Rectal smooth muscle tissue (tissue), 1 donor: ENCODE results near the gene CNRIP1.

Source experiments
- H3K27ac ChIP-seq: one replicate; pipeline ENCODE4 v1.7.0; 2013; ENCODE audit warnings: low read depth, low read length, inconsistent platforms
- H3K27me3 ChIP-seq: one replicate; pipeline ENCODE4 v1.7.0; 2013; ENCODE audit warnings: low read length; ENCODE audit not compliant: control insufficient read depth, insufficient read depth
- H3K36me3 ChIP-seq: one replicate; pipeline ENCODE4 v1.7.0; 2013; ENCODE audit warnings: low read length; ENCODE audit not compliant: control insufficient read depth, insufficient read depth
- H3K4me1 ChIP-seq: one replicate; pipeline ENCODE4 v1.7.0; 2013; ENCODE audit warnings: low read length; ENCODE audit not compliant: control insufficient read depth, insufficient read depth
- H3K4me3 ChIP-seq: one replicate; pipeline ENCODE4 v1.7.0; 2013; ENCODE audit warnings: low read length
- H3K9ac ChIP-seq: one replicate; pipeline ENCODE4 v1.7.0; 2013; ENCODE audit warnings: low read length

Gene CNRIP1, protein sequence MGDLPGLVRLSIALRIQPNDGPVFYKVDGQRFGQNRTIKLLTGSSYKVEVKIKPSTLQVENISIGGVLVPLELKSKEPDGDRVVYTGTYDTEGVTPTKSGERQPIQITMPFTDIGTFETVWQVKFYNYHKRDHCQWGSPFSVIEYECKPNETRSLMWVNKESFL

DNA sequence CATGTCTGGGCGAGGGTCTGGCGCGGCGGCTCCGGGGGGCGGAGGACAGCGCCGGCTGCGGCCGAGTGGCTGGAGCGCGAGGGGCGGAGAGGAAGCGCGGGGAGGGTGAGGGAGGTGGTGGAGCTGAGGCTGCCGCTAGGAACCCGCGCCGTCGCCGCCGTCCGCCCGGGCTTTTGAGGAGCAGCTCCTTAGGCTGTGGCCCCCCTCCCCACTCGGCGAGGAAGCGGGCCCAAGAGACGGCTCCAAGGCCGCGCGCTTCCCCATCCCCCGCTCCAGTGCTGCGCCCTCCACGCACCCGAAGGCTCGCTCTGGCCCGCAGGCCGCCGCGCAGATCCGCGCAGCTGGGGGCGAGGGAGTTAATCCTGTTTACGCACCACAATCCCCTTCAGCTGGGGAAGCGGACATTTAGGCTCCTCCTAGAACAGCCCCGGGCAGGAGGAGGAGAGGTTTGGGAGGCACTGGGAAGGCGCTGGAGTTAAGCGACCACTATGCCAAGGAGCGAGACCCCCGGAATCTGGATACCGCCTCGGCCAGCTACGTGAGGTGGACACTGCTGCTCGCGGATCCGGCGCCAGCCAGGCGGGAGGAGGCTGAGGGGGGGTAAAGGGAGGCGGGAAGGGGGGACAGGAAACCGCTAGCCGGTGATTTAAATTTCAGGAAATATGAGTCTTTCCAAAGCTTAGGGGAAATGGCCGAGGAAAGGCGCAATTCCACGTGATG is at the start of gene CNRIP1:
TSS of gene CNRIP1 (minus strand) at position 552 of the 720 bp plus-strand sequence. CDS start at position 3, 549 bp downstream.
- H3K27me3 ChIP-seq = peaks cover 3% of the 10 kb centered on the region
- H3K9ac ChIP-seq = peak within 1 kb of the TSS; percentile 70
- no peaks in the 10 kb centered on the region for H3K36me3 ChIP-seq
- peak within 1 kb of the TSS; percentile 90 for H3K27ac ChIP-seq
- no peaks in the 10 kb centered on the region for H3K4me1 ChIP-seq
- H3K4me3 ChIP-seq = peak within 1 kb of the TSS; percentile 87

DNA sequence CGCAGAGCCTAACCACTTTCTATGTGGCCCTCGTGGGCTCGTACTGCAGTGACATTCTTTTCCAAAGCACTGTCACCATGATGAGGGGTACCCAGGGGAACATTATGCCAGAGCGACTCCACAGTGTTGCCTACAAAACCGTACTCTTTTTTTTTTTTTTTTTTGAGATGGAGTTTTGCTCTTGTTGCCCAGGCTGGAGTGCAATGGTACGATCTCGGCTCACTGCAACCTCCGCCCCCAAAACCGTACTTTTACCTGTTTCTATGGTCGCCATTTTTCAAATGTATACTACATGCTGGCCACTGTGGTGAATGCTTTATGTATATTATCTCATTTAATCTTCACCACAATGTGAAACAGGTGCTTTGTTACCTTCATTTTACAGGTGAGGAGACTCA is 49.6 kb upstream of the CNRIP1 start:
- Histone ChIP-seq H3K27ac (no peak overlapping the region), H3K4me3 (no peak overlapping the region), H3K9ac (no peak overlapping the region), H3K4me1 (peaks cover 12% of the 10 kb centered on the region), H3K36me3 (no peaks in the 10 kb centered on the region), H3K27me3 (no peaks in the 10 kb centered on the region)

DNA sequence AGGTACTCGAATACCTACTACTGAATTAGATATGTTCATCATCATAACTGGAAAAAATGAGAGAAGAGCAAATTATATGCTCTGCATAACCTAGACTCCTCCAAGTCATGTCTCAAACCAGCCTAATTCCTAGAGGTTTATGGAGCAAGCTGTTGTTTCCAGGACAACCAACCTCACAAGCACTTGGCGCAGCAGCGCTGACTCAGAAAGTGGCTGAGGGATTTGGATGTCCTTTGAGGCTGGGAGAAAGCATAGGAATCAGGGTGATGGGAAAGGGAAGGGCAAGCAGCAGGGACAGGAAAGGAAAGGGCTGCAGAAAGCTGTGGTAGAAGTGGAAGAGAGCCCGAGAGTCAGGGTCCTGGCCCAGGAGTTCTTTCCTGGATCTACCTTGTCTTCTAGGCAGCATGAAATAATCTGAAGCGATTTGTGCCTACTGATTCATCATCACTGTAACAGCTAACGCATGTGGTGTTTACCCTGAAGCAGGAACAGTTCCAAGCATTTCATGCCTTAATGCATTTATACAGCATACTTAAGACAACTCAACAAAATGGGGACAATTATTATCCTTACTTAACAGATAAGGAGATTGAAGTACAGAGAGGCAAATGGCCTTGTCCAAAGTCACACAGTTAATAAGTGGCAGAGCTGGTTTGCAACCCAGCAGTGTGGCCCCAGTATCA is 49.0 kb upstream of the CNRIP1 start:
- no peak overlapping the region for H3K27ac ChIP-seq
- no peaks in the 10 kb centered on the region for H3K36me3 ChIP-seq
- H3K4me3 ChIP-seq = peak overlapping the region; percentile 4
- no peak overlapping the region for H3K9ac ChIP-seq
- no peaks in the 10 kb centered on the region for H3K27me3 ChIP-seq
- peaks cover 12% of the 10 kb centered on the region for H3K4me1 ChIP-seq

DNA sequence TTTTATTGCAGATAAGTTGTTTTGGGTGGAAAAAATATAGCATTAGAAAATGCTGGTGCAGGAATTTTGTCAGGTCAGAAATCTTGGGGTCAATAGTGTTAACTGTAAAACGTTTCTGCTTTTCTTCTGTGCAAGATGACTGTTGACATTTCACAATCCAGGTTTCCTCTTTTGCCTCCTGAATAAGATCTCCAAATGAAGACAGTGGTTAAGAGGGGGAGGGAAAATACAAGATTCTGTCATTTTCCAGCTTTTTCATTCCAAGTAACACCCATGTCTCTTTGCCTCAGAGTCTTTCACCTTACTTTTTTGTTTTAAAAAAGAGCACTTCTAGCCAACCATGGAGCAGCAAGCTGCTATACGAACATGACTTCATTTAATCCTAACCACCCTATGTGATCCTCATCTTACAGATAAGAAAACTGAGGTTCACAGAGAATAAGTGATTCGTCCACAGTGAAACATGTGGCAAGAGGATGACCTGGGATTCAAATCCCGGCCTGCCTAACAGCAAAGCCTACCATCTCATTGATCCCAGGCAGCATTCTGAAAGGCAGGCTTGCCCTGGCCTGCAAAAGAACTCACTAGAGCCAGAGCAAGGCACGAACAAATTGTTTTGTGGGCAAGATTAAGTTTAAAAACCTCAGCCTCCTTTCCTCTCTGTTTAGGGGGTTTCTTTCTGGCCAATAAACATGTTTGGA is 48.4 kb upstream of the CNRIP1 start:
- Histone ChIP-seq H3K9ac (no peak overlapping the region), H3K27me3 (no peaks in the 10 kb centered on the region), H3K36me3 (no peaks in the 10 kb centered on the region), H3K27ac (peak overlapping the region; percentile 40), H3K4me1 (peaks cover 12% of the 10 kb centered on the region), H3K4me3 (no peak overlapping the region)

DNA sequence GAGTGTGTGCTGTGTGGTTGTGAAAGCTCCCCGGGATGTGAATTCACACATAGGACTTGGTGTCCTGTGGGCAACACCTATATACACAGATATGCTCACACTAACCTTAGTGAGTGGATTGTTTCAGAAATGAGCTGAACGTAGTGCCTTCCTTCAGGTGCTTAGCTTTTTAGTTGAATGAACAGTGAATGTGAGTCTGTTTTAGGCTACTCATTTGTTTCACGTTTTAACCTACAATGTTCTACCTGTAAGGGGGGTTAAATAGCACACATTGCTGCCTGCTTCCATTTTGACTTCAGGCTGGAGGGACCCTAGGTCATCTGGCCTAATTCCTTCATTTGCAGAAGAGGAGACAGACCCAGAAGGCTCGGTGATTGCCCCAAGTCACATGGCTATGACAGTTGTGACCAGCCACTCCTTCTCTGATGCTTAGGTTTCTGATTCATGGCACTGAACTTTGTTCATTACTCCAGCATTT is 46.4 kb upstream of the CNRIP1 start:
- Histone ChIP-seq H3K4me3 (peak overlapping the region; percentile 36), H3K27ac (no peak overlapping the region), H3K36me3 (no peaks in the 10 kb centered on the region), H3K27me3 (no peaks in the 10 kb centered on the region), H3K4me1 (peaks cover 12% of the 10 kb centered on the region), H3K9ac (no peak overlapping the region)

DNA sequence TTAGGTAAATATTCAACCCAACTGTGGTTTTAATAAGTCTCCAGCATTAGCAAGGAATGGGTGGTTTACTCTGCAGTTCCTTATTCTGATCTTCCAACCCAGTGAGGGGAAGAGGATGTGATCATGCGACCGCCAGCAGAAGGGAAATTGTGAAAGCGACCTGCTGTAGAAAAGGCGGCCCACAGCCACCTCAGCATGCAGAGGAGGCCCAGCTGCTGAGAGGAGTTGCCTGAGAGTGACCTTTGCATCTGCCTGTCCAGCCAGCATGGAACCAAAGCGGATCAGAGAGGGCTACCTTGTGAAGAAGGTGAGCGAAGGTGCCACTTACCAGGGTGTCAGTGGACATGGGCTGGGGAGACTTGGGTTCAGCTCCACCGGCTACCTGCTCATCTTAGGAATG is 45.3 kb upstream of the CNRIP1 start, which contains the start of gene PLEK:
TSS of gene PLEK (plus strand) at position 196 of the 400 bp plus-strand sequence. CDS start at position 266, 70 bp downstream.
- Histone ChIP-seq H3K27ac (no peak within 1 kb of the TSS), H3K4me3 (peak within 1 kb of the TSS; percentile 50), H3K27me3 (no peaks in the 10 kb centered on the region), H3K4me1 (peaks cover 12% of the 10 kb centered on the region), H3K9ac (no peak within 1 kb of the TSS), H3K36me3 (no peaks in the 10 kb centered on the region)

DNA sequence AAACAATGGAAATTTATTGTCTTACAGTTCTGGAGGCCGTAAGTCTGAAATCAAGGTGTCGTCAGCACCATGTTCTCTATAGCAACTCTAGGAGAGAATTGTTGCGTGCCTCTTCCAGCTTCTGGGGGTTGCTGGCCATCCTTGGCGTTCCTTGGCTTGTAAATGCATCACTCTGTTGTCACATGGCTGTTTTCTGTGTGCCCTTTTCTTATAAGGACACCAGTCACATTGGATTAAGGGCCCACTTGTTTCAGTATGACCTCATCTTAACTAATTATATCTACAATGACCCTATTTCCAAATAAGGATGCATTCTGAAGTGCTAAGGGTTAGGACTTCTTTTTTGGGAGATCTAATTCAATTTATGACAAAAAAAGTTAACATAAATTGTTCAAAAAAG is 44.0 kb upstream of the CNRIP1 start:
- Histone ChIP-seq H3K9ac (no peak overlapping the region), H3K4me1 (peaks cover 9% of the 10 kb centered on the region), H3K27ac (no peak overlapping the region), H3K36me3 (no peaks in the 10 kb centered on the region), H3K27me3 (no peaks in the 10 kb centered on the region), H3K4me3 (no peak overlapping the region)

DNA sequence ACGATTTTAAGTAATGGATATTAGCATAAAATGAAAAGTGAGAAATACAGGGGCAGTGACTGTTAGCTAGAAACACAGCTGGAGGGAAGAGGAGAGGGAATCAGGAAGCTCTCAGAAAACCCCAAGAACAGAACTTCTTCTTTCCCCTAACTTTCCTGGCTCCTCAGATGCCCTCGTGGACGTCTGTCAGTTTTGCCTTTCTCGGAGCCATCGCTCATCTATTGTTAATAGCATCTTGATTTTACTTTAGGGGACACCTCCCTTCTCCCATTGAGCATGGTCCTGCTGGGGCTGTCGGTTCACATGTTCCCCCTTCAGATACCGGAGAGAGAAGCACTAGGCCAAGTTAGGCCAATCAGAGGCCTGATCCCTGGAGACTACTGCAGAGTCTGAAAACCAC is 43.0 kb upstream of the CNRIP1 start:
- no peaks in the 10 kb centered on the region for H3K36me3 ChIP-seq
- no peak overlapping the region for H3K27ac ChIP-seq
- no peak overlapping the region for H3K9ac ChIP-seq
- no peak overlapping the region for H3K4me3 ChIP-seq
- no peaks in the 10 kb centered on the region for H3K27me3 ChIP-seq
- H3K4me1 ChIP-seq = no peaks in the 10 kb centered on the region

DNA sequence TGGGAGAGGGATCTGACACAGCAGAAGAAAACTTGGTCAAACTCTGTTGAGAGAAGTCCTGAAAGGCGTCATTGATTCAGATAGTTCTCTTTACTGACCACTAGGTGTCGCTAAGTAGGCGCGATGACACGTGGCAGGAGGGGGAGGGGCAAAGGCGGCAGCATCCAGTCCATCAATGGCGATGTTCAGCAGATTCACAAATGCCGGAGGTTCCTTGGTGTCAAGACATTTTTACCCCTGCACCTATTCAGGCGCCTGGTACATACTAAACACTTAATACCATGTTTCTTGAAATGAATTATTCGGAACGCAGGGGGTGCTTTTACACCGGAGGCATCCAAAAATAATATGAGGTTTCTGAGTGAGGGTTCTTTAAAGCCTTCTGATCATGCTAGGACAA is 42.3 kb upstream of the CNRIP1 start:
- Histone ChIP-seq H3K36me3 (no peaks in the 10 kb centered on the region), H3K4me3 (no peak overlapping the region), H3K4me1 (no peaks in the 10 kb centered on the region), H3K9ac (no peak overlapping the region), H3K27me3 (no peaks in the 10 kb centered on the region), H3K27ac (no peak overlapping the region)

DNA sequence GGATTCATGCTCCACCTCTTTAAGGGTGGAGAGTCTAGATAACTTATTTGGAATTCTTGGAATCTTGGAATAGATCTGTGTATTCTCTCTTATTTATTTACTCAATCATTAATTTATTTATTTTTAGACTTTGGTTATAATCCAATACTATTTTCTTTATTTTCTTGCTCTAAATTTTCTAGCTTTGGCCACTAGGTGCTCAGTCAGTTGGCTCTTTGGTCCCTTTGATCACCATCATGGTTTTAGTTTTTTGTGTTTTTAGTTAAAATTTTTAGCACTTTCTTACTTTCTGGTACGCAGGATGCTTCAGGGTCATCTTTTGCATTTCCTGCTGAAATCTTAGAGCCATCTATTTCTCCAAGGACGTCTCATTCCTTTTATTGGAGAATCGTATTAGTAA is 40.1 kb upstream of the CNRIP1 start:
- Histone ChIP-seq H3K4me1 (no peaks in the 10 kb centered on the region), H3K9ac (no peak overlapping the region), H3K36me3 (no peaks in the 10 kb centered on the region), H3K4me3 (no peak overlapping the region), H3K27ac (no peak overlapping the region), H3K27me3 (no peaks in the 10 kb centered on the region)

DNA sequence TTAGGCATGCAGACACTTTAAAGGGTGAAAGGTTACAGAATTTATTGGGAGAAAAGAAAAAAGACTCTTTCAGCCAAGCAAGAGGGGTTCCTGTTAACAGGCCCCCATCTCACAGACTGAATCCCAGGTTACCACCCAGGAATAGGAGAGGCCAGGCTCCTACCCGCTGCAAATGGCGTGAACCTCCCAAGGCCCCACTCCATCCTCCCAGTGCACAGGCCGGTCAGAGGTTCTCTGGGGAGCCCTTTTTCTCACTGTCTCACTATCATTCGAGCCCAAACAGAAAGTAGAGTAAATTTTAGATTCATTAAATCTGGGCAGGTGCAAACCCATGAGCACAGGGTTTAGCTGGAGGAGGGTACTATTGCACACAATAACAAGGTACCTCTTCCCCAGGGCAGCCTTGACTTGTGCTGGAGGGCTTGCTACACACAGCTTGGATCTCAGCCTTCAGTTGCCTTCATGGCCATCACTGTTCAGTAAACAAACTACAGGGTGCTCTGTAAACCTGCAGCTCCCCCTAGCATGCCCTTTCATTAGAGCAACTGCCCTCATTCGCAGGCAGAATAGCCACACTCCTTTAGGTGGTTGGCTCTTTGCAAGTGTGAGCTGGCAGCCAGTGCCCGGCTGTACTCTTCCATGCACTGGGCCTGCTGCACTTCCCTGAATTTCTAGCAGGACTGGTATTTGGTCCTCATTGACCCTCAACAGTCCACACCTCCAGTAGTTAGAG is 38.0 kb upstream of the CNRIP1 start:
- Histone ChIP-seq H3K9ac (no peak overlapping the region), H3K27me3 (no peaks in the 10 kb centered on the region), H3K27ac (no peak overlapping the region), H3K4me1 (no peaks in the 10 kb centered on the region), H3K4me3 (no peak overlapping the region), H3K36me3 (no peaks in the 10 kb centered on the region)
